ENCODE results near the gene WNT4.

GRCh38 chr1:22188914-22189313, 46.0 kb upstream of the WNT4 start:
- TF ChIP-seq EZH2 (IDR thresholded peaks at IDR 0.05; ENCODE audit: insufficient read depth, poor library complexity, severe bottlenecking) (no peak), EZH2phosphoT487 (IDR thresholded peaks at IDR 0.05; ENCODE audit: insufficient read depth, low read depth) (no peak)
